Kidney (tissue), 14 donors: ENCODE data around the gene GALNT18. TPM values are rescaled to one million over a fixed set of nuclear protein-coding genes. Genes with fewer than 3 reads are reported as not detected.

Source experiments
- DNase-seq, 5 donors: peaks; one replicate each; pipeline ENCODE4 v3.0.0-alpha.2; 2013 to 2020
- FAIRE-seq: peaks from 2 replicates; lab custom pipeline; 2012; peaks lifted over from hg19 to GRCh38; lab: Jason Lieb, UNC
- H3K27ac ChIP-seq, 2 donors: one replicate each; pipeline ENCODE4 v1.7.0; 2013; ENCODE audit warnings: low read depth in 2 of 2, low read length in 2 of 2, inconsistent platforms in 1 of 2
- H3K27me3 ChIP-seq: one replicate; pipeline ENCODE4 v1.7.1; 2013; ENCODE audit warnings: low read length, inconsistent platforms; ENCODE audit not compliant: control insufficient read depth, insufficient read depth
- H3K36me3 ChIP-seq, 3 donors: one replicate each; pipeline versions ENCODE4 v1.7.0 to v1.7.1; 2013; ENCODE audit warnings: low read length in 3 of 3, control low read depth in 1 of 3, inconsistent platforms in 1 of 3; ENCODE audit not compliant: insufficient read depth in 3 of 3, control insufficient read depth in 2 of 3
- H3K4me1 ChIP-seq, 3 donors: one replicate each; pipeline versions ENCODE4 v1.7.0 to v1.7.1; 2013; ENCODE audit warnings: low read length in 3 of 3, inconsistent platforms in 1 of 3, low read depth in 1 of 3; ENCODE audit not compliant: control insufficient read depth in 2 of 3, insufficient read depth in 2 of 3
- H3K4me3 ChIP-seq, 3 donors: one replicate each; pipeline versions ENCODE4 v1.7.0 to v1.8.1; 2013; ENCODE audit warnings: low read length in 3 of 3, control low read depth in 1 of 3, inconsistent platforms in 1 of 3
- H3K9ac ChIP-seq, 3 donors: one replicate each; pipeline versions ENCODE4 v1.7.0 to v1.7.1; 2013; ENCODE audit warnings: low read length in 3 of 3, control low read depth in 1 of 3, inconsistent platforms in 1 of 3
- H3K9me3 ChIP-seq, 3 donors: one replicate each; pipeline versions ENCODE4 v1.7.0 to v1.7.1; 2013; ENCODE audit warnings: low read length in 3 of 3, control low read depth in 1 of 3, inconsistent platforms in 1 of 3; ENCODE audit not compliant: control insufficient read depth in 2 of 3, insufficient read depth in 1 of 3
- intact Hi-C: fragments of 100-400 bp; cut with DNase I; formaldehyde crosslinking; loops from one replicate; pipeline ENCODE4 v1.11.1; 2022
- polyA plus RNA-seq: library from polyadenylated mRNA; stranded (reverse); fragments of 350-450 nt; fragmentation: Illumina TruSeq; extraction: RNeasy Lipid Tissue Mini Kit (QIAGEN cat#74804); gene quantifications from one replicate; pipeline ENCODE4 v1.2.3, GENCODE V29; 2014; ENCODE audit warnings: low read depth, low replicate concordance; ENCODE audit not compliant: insufficient read depth
- total RNA-seq: library from RNA; stranded (reverse); fragmentation: NEBNext Ultra II Directional; extraction: Animal tissue kit (Norgen Biotek cat#: 25700); gene quantifications from one replicate; pipeline ENCODE4 v1.2.1, GENCODE V29; 2021
- TF ChIP-seq, protein P1 (sequence below): IDR thresholded peaks from 3 replicates; pipeline ENCODE4 v1.5.1; 2012; ENCODE audit warnings: mild to moderate bottlenecking, moderate library complexity, borderline replicate concordance; ENCODE audit not compliant: insufficient read depth; ENCODE audit errors: extremely low read depth
- donor health status: control.
- donor health status: control.
- donor health status: control.
- donor health status: control.
- donor health status: control.
- donor health status: DM: yes; HTN: yes; CAD: no.
- donor health status: Normal renal cell carcinoma (clear cell type).

GALNT18 gene
- total and polyA plus RNA-seq, 2 donors from 2014 or later: 27.2 to 42.1 TPM

DNA sequence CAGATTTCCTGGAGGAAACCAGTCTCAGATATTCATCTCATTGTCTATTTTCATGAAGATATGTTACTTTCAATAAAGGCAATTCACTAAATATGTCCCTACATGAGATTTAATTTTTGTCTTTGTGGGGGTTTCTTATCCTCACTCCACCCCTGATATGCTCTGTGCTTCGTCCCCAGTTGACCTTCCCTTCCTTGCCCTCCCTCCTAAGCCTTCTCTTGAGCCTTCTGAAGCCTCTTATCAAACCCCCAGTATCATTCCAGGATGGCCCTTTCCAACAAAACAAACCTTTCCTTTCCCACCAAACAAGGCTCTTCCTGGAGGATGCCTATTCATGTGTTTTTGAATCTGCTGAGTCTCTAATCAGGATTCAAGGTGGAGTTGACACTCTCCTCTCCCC, 313.6 kb downstream of the GALNT18 start:
- Histone ChIP-seq H3K9me3 (no peaks in the 10 kb centered on the region), H3K36me3 (peaks cover 0 to 12% (median 0%) of the 10 kb centered on the region in 3 donors), H3K4me1 (no peaks in the 10 kb centered on the region), H3K27me3 (no peaks in the 10 kb centered on the region), H3K4me3 (no peak overlapping the region), H3K27ac (no peak overlapping the region), H3K9ac (no peak overlapping the region)
- TF ChIP-seq, protein P1, sequence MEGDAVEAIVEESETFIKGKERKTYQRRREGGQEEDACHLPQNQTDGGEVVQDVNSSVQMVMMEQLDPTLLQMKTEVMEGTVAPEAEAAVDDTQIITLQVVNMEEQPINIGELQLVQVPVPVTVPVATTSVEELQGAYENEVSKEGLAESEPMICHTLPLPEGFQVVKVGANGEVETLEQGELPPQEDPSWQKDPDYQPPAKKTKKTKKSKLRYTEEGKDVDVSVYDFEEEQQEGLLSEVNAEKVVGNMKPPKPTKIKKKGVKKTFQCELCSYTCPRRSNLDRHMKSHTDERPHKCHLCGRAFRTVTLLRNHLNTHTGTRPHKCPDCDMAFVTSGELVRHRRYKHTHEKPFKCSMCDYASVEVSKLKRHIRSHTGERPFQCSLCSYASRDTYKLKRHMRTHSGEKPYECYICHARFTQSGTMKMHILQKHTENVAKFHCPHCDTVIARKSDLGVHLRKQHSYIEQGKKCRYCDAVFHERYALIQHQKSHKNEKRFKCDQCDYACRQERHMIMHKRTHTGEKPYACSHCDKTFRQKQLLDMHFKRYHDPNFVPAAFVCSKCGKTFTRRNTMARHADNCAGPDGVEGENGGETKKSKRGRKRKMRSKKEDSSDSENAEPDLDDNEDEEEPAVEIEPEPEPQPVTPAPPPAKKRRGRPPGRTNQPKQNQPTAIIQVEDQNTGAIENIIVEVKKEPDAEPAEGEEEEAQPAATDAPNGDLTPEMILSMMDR: no peak
- FAIRE-seq (no peak), DNase-seq (no peak)
- intact Hi-C loops: no loop called here

DNA sequence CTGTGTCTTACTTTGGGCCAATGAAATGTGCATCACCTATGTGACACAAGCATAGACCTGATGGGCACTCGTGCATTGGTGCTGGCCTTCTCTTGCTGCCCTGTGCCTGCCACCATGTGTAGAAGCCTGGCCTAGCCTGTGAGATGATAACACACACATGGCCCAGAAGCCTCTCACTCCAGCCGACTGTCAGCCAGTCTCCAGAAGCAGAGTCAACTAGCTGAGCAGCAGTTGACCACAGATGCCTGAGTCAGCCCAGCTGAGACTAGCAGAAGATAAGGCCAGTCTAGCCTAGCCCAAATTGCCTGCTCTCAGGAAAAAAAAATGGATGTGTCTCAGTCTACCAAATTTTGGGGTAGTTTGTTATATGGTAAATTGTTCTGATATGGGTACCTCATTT, 314.9 kb downstream of the GALNT18 start:
- Histone ChIP-seq H3K36me3 (peaks cover 0 to 12% (median 0%) of the 10 kb centered on the region in 3 donors), H3K9me3 (no peaks in the 10 kb centered on the region), H3K27me3 (no peaks in the 10 kb centered on the region), H3K27ac (no peak overlapping the region), H3K9ac (no peak overlapping the region), H3K4me3 (no peak overlapping the region), H3K4me1 (no peaks in the 10 kb centered on the region)
- TF ChIP-seq, protein P1: no peak
- no peak for DNase-seq
- intact Hi-C loops: no loop called here
- no peak for FAIRE-seq

DNA sequence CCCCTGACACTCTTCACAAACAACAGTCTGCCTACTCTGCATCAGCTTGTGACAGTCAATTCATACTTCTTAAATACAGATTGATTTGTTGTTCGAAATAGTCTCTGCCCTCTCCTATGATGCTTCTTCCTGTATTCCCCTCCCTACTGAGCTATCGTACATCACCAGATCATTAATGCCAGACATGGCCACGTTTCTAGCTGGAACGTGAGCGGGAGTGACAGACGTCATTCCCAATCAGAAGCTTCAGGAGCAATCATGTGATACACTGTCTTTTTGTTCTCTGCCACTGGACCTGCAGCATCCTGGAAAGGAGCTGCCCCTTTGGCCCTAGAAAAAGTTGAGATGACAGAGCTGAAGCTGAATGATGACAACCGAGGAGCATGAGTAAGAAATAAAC, 317.3 kb downstream of the GALNT18 start:
- no peak overlapping the region for H3K27ac ChIP-seq
- no peak for DNase-seq
- H3K4me3 ChIP-seq: no peak overlapping the region
- no peaks in the 10 kb centered on the region for H3K4me1 ChIP-seq
- FAIRE-seq: no peak
- no peaks in the 10 kb centered on the region for H3K27me3 ChIP-seq
- no peak overlapping the region for H3K9ac ChIP-seq
- H3K36me3 ChIP-seq: peaks cover 0 to 12% (median 0%) of the 10 kb centered on the region in 3 donors
- TF ChIP-seq, protein P1: no peak
- no peaks in the 10 kb centered on the region for H3K9me3 ChIP-seq
- intact Hi-C loops: no loop called here

DNA sequence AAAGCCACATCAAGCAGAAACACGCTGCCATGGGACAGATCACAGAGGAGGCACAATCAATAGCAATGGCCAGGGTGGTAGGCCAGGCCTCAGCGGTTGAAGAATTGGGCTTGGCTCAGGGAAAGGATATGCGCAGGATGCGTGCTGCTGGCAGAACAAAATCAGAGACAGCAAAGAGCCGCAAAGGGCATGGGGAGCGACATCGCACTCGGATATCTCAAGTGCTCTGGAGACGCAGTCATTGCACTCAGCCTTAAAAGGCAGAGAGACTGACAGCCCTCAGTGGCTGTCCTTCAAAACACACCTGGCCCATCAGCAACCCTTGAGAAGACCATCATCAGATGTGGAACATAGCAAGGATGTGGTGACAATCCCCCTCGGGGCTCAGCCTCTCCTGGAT, 319.2 kb downstream of the GALNT18 start:
- peaks cover 0 to 12% (median 0%) of the 10 kb centered on the region in 3 donors for H3K36me3 ChIP-seq
- TF ChIP-seq, protein P1: no peak
- intact Hi-C loops: no loop called here

More for the DNA sequence above, 319.2 kb downstream of the GALNT18 start:
- no peak overlapping the region for H3K9ac ChIP-seq
- DNase-seq (no peak), FAIRE-seq (no peak)
- H3K27ac ChIP-seq: no peak overlapping the region
- H3K27me3 ChIP-seq: no peaks in the 10 kb centered on the region
- no peaks in the 10 kb centered on the region for H3K9me3 ChIP-seq
- H3K4me3 ChIP-seq: no peak overlapping the region
- H3K4me1 ChIP-seq: no peaks in the 10 kb centered on the region
